SW480 (cell line): Measurements from ENCODE around the gene ALX4.

Experiments
- DNase-seq: peaks from one replicate; pipeline ENCODE4 v3.0.0-alpha.2; 2016; ENCODE audit warnings: low spot score

Gene ALX4

DNA sequence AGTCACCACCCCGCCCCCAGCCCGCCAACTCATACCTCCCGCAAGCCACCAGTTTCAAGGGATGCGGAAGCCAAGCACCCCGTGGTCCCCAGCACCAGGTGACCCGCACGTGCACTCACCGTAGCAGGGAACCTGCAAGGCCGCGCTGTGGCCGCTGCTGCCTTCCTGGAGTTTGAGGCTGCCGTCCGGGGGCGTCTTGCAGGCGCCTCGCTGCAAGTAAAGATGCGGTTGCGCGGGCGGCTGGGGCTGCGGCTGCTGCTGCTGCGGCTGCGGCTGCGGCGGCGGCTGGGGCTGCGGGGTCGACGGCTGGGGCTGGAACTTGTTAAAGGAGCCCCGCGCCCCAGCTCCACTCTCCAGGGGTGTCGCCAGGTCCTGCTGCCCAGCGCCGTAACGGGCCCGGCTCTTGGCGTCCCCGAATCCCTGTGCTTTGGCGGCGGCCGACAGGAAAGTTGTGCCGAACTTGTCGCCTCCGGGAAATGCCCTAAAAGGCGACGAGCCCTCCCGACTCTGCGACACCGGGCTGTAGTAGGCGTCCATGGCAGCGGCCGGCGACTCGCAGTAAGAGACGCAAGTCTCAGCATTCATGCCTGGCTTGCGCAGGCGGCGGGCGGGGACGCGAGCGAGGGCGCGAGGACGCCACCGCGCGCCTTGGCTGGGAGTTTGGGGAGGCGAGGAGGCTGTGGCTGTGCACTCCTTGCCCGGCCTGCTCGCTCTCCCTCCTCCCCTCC, at the start of gene ALX4:
TSS of gene ALX4 (minus strand) at position 662 of the 728 bp plus-strand sequence. CDS start at position 585, 77 bp downstream.
- DNase-seq = no peak

GRCh38 chr11:44359162-44359561, 49.2 kb upstream of the ALX4 start:
- no peak for DNase-seq

DNA sequence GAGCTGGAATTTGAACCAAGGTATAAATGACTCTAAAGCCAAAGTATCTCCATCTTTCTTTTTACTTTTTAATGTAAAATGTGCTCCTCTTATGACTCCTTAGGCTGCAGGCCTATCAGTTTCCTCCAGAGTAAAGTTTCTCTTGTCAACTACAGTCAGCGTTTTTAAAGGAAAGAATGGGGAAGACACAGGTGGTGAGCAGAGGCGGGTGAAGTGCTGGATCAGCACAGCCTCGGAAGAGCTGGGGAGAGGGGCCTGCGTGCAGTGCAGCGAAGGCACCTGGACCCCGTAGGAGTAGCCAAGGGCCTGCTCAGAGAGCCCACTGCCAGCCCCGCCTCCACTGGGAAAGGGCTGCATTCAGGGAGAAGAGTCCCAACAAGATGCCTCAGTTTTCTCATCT, 48.8 kb upstream of the ALX4 start:
- no peak for DNase-seq

DNA sequence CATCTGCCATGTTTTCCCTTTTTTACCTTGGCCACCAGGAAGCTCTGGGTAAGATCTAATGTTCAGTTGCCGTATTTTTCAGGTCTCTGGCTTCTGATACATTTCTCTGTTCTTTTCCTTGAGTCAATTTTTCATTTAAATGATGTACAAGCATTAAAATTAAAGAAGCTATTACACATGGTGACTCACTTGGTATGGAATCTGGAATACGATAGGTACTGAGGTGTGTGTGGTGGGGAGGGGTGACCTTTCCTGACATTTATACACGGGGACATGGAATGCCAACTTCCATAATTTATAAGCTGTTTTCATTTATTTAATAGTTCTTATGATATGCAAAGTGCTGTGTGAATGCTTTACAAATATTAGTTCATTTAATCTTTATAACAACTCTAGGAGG, 47.8 kb upstream of the ALX4 start:
- DNase-seq = peak; percentile 29

- DNase-seq = no peak
Measured at GRCh38 chr11:44356351-44356750, 46.4 kb upstream of the ALX4 start.

- peak; percentile 26 for DNase-seq
Measured at GRCh38 chr11:44351898-44352498, 42.1 kb upstream of the ALX4 start.

DNA sequence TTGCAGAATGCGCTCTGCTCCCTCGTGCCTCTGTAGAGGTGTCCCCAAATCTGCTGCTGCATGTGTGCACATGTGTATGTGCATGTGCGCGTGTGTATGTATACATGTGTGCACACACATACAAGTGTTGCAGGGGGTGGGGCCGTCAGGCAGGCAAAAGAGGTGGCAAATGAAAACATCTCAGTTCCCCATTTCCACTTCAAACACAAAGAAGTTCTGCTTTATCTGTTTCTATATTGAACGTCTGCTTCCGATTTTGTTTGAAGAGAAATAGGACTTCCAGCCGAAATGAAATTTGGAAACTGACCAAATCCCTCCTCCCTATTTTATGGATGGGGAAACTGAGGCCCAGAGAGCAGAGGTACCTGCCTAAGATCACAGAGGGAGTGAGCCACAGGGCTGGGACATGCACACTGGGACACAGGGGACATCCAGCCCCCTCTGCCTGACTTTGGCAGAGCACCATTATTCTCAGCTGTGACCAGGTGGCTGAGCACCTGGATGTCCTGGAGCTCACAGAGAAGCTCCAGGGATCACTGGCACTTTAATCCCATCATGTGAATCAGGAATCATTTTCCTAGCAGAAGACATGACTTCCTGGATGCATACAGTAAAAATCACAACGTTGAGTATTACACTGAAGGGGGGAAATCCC, 41.2 kb upstream of the ALX4 start:
- DNase-seq = no peak

DNA sequence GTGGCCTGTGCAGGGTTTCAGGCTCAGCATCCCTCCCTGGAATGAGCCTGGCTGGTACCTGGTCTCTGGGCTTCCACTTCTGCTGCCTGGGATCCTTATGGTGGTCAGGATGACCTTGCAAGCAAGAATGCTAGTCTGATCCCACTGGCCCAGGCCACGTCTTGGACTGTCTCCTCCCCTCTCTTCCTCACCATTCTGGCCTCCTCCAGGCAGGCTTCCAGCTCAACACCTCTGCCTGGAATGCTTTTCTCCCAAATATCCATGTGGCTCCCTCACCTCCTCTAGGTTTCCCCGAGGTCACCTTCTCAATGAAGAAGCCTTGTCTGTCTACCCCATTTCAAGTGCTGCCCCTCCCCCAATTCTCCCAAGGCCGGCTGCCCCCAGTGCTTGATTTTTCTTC, 39.4 kb upstream of the ALX4 start:
- no peak for DNase-seq

- no peak for DNase-seq
Measured at GRCh38 chr11:44348721-44349120, 38.8 kb upstream of the ALX4 start.

DNA sequence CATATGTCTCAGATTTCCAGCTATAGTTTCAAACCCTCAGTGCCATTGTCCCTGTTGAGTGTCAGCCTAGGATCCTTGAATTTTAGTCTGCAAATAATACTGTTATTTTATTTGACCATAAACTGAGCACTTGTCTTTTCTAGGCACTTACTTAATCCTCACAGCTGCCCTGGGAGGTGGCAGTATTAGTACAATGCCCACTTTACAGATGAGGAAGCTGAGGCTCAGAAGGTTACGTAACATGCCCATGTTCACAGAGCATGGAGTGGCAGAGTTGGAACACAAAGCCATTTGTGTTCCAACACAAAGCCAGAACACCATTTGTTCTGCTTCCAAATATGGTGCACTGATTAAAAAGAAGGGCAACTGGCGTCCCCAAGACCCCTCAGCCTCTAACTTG, 38.2 kb upstream of the ALX4 start:
- DNase-seq = no peak

GRCh38 chr11:44347538-44347937, 37.6 kb upstream of the ALX4 start:
- no peak for DNase-seq

- DNase-seq = no peak
Measured at GRCh38 chr11:44346983-44347382, 37.0 kb upstream of the ALX4 start.

GRCh38 chr11:44345781-44346180, 35.8 kb upstream of the ALX4 start:
- no peak for DNase-seq

DNA sequence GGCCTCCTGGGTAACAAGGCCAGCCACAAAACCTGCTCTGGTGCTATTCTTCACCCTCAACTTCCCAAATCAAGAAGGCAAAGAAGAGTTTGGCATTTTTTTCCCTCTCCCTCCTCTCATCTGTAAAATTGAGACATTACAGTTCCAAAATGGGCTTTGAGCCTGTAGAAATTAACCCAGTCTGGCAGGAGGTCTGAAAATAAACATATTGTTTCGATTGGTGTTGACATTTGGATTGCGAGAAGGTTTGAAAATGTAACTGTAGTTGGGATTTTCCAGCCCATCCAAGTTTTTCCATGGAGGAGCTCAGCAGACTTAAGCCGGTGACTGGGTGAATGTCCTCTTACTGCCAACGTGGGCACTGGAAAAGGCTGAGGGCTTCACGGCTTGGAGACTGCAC, 35.0 kb upstream of the ALX4 start:
- no peak for DNase-seq

GRCh38 chr11:44344423-44344820, 34.5 kb upstream of the ALX4 start:
- no peak for DNase-seq

DNA sequence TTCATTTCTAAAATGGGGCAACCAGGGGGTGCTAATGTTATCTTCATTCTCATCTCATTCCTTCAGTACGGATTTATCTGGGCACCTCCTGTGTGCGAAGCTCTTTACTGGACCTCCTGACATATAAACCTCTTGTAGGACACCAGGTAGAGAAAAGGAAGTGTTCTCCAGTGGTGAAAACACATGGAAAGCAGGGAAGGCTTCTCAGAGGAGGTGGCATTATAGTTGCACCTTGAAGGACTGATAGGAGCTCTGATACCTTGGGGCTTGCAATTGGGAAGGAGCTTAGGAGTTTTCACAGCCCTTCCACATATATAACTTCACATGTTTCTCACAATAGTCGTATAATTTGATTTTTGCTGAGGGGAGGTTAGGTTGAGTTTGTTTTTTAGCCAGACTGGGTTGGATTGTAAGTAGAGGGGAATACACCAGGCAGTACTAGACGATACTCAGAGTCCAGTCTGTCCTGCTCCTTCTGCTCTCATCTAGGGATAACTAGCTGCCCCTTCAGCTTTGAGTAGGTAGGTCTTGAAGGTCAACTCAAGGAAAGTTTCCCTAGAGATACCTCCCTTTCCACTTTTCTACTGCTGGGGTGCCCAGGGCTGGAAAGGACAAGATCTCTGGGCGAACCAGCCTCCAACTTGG, 34.0 kb upstream of the ALX4 start:
- no peak for DNase-seq

DNA sequence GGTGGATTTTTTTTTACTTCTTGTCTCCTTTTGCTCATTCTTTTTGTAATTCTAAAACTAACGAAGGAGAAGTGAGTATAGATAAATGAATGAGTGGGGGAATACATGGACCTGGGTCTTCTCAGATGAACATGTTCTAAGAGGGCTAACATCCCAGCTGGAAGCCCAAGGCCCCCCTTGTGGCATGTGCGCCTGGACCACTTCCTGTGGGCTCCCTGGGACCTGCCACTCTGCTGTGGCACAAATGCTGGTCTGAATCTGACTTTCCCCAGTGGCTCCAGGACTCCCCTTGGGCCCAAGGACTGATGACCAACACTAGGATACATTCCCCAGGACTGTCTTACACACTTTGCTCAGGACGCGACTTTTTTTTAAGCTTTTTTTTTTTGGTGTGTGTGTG, 32.7 kb upstream of the ALX4 start:
- DNase-seq = no peak

GRCh38 chr11:44340656-44341055, 30.7 kb upstream of the ALX4 start:
- no peak for DNase-seq

- no peak for DNase-seq
Measured at GRCh38 chr11:44339530-44339883, 29.6 kb upstream of the ALX4 start.

- no peak for DNase-seq
Measured at GRCh38 chr11:44338698-44339529, 29.0 kb upstream of the ALX4 start.

- DNase-seq = no peak
Measured at GRCh38 chr11:44338026-44338425, 28.1 kb upstream of the ALX4 start.

GRCh38 chr11:44335919-44336318, 26.0 kb upstream of the ALX4 start:
- no peak for DNase-seq
